ENCODE results near the gene HMOX1. TPM values are rescaled to one million over a fixed set of nuclear protein-coding genes. Genes with fewer than 3 reads are reported as not detected.

The HMOX1 gene
- total RNA-seq, 1 donor from 2014 or later = 4.3 TPM

DNA sequence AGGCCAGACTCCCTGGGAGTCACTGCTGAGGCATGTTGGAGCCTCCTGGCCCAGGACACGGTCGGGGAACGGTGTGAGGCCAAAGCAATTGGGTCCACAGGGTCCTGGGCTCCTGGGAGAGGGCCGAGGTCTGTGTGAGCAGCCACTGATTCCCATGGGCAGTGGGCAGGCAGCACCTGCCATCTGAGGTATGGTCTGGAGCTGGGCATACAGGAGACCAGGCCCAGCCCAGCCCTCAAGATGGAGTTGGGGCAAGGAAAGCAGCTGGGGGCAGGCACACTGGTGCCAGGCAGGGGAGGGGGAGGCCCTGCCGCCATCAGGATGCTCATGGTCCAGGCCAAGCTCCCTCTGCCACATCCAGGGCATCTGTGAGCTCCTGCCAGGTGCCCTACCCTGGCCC, 32.2 kb upstream of the HMOX1 start:
- H3K27ac Mint-ChIP-seq = no peak overlapping the region
- no peaks in the 10 kb centered on the region for H3K9me3 Mint-ChIP-seq (ENCODE audit: low read depth)
- peaks cover 6% of the 10 kb centered on the region for H3K27me3 Mint-ChIP-seq
- no peak overlapping the region for H3K4me3 Mint-ChIP-seq (ENCODE audit: low read depth)
- no peak for DNase-seq (ENCODE audit: low spot score, unreplicated experiment)
- TF ChIP-seq, protein P1, sequence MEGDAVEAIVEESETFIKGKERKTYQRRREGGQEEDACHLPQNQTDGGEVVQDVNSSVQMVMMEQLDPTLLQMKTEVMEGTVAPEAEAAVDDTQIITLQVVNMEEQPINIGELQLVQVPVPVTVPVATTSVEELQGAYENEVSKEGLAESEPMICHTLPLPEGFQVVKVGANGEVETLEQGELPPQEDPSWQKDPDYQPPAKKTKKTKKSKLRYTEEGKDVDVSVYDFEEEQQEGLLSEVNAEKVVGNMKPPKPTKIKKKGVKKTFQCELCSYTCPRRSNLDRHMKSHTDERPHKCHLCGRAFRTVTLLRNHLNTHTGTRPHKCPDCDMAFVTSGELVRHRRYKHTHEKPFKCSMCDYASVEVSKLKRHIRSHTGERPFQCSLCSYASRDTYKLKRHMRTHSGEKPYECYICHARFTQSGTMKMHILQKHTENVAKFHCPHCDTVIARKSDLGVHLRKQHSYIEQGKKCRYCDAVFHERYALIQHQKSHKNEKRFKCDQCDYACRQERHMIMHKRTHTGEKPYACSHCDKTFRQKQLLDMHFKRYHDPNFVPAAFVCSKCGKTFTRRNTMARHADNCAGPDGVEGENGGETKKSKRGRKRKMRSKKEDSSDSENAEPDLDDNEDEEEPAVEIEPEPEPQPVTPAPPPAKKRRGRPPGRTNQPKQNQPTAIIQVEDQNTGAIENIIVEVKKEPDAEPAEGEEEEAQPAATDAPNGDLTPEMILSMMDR (IDR thresholded peaks at IDR 0.05; ENCODE audit: unreplicated experiment) = no peak
- no peaks in the 10 kb centered on the region for H3K36me3 Mint-ChIP-seq (ENCODE audit: insufficient read depth)
- H3K4me1 Mint-ChIP-seq (ENCODE audit: low read depth) = peaks cover 6% of the 10 kb centered on the region

GRCh38 chr22:35349368-35349703, 31.6 kb upstream of the HMOX1 start:
- no peak overlapping the region for H3K4me3 Mint-ChIP-seq (ENCODE audit: low read depth)
- peaks cover 6% of the 10 kb centered on the region for H3K27me3 Mint-ChIP-seq
- DNase-seq (ENCODE audit: low spot score, unreplicated experiment) = no peak
- TF ChIP-seq, protein P1 (IDR thresholded peaks at IDR 0.05; ENCODE audit: unreplicated experiment) = no peak
- no peaks in the 10 kb centered on the region for H3K9me3 Mint-ChIP-seq (ENCODE audit: low read depth)
- H3K27ac Mint-ChIP-seq = peak overlapping the region; percentile 89
- peaks cover 6% of the 10 kb centered on the region for H3K4me1 Mint-ChIP-seq (ENCODE audit: low read depth)
- no peaks in the 10 kb centered on the region for H3K36me3 Mint-ChIP-seq (ENCODE audit: insufficient read depth)

GRCh38 chr22:35349704-35350538, 31.0 kb upstream of the HMOX1 start:
- DNase-seq (ENCODE audit: low spot score, unreplicated experiment) = no peak
- no peak overlapping the region for H3K4me3 Mint-ChIP-seq (ENCODE audit: low read depth)
- H3K9me3 Mint-ChIP-seq (ENCODE audit: low read depth) = no peaks in the 10 kb centered on the region
- H3K36me3 Mint-ChIP-seq (ENCODE audit: insufficient read depth) = no peaks in the 10 kb centered on the region
- H3K4me1 Mint-ChIP-seq (ENCODE audit: low read depth) = peaks cover 6% of the 10 kb centered on the region
- H3K27me3 Mint-ChIP-seq = peaks cover 6% of the 10 kb centered on the region
- TF ChIP-seq, protein P1 (IDR thresholded peaks at IDR 0.05; ENCODE audit: unreplicated experiment) = no peak
- peak overlapping the region; percentile 89 for H3K27ac Mint-ChIP-seq

GRCh38 chr22:35350539-35351503, 30.1 kb upstream of the HMOX1 start:
- Mint-ChIP-seq H3K4me3 (ENCODE audit: low read depth) (peak overlapping the region; percentile 77), H3K27me3 (peaks cover 6% of the 10 kb centered on the region), H3K9me3 (ENCODE audit: low read depth) (no peaks in the 10 kb centered on the region), H3K4me1 (ENCODE audit: low read depth) (peaks cover 6% of the 10 kb centered on the region), H3K36me3 (ENCODE audit: insufficient read depth) (no peaks in the 10 kb centered on the region), H3K27ac (peak overlapping the region; percentile 65)
- peak; percentile 87 for DNase-seq (ENCODE audit: low spot score, unreplicated experiment)
- TF ChIP-seq, protein P1 (IDR thresholded peaks at IDR 0.05; ENCODE audit: unreplicated experiment) = peak; percentile 93
